ENCODE measurements around the gene UPF2.

GRCh38 chr10:11885437-11886137, 157.0 kb downstream of the UPF2 start:
- no peak for TF ChIP-seq POLR2AphosphoS5 (IDR thresholded peaks at IDR 0.05; ENCODE audit: low read depth, low read length)
- no peak for TF ChIP-seq TAF1 (IDR thresholded peaks at IDR 0.05; ENCODE audit: borderline replicate concordance, insufficient read depth, low read length)
- TF ChIP-seq SIN3A (IDR thresholded peaks at IDR 0.05; ENCODE audit: borderline replicate concordance, insufficient read depth, low read length): no peak
